Measurements from ENCODE around the gene TICAM2.

GRCh38 chr5:115639377-115639776 is 37.1 kb upstream of the TICAM2 start:
- TF ChIP-seq CTCF (IDR thresholded peaks at IDR 0.05 in 4 of 5, conservative IDR thresholded peaks at IDR 0.05 in 1 of 5) (no peak), POLR2A (IDR thresholded peaks at IDR 0.05) (no peak)

All from gastrocnemius medialis (tissue), 4 donors.